K562 (cell line): ENCODE data around the gene YY1AP1. TPM values are rescaled to one million over a fixed set of nuclear protein-coding genes. Genes with fewer than 3 reads are reported as not detected.

Experiments used
- CEBPG ChIP-seq, 3 experiments: fragments of 200-800 bp in 1 of 3; sonication (Bioruptor generic) in 1 of 3; sonication (generic) in 1 of 3; formaldehyde crosslinking in 1 of 3; IDR thresholded peaks in 2 of 3; conservative IDR thresholded peaks in 1 of 3; 2 replicates each; pipeline versions ENCODE4 v1.6.1 to v1.8.0; 2016 to 2022; ENCODE audit warnings: missing compliant biosample characterization in 2 of 3, missing genetic modification characterization in 2 of 3, mild to moderate bottlenecking in 1 of 3, missing genetic modification reagents in 1 of 3
- FOS ChIP-seq: IDR thresholded peaks from 3 replicates; pipeline ENCODE4 v1.6.1; 2011; ENCODE audit not compliant: insufficient read length; ENCODE audit errors: extremely low read depth
- HNRNPLL ChIP-seq: fragments of 200-400 bp; formaldehyde crosslinking; IDR thresholded peaks from 2 replicates; pipeline ENCODE4 v1.6.1; 2017; ENCODE audit warnings: low read length, low read depth, mild to moderate bottlenecking; ENCODE audit not compliant: poor library complexity, severe bottlenecking
- PPARD ChIP-seq: fragments of 250-450 bp; sonication (Bioruptor Pico); IDR thresholded peaks from 2 replicates; pipeline ENCODE4 v1.8.0; 2022; ENCODE audit warnings: inconsistent platforms, mild to moderate bottlenecking, moderate library complexity
- RBM34 ChIP-seq: fragments of 200-400 bp; formaldehyde crosslinking; IDR thresholded peaks from 2 replicates; pipeline ENCODE4 v1.6.1; 2018; ENCODE audit warnings: low read length, borderline replicate concordance; ENCODE audit not compliant: insufficient read depth
- ZEB2 ChIP-seq: fragments of 450-650 bp; IDR thresholded peaks from 2 replicates; pipeline ENCODE4 v1.6.1; 2016
- polyA plus RNA-seq, 8 experiments: library from polyadenylated mRNA; depleted of rRNA in 4 of 8; stranded (reverse) in 5 of 8; unstranded in 3 of 8; fragments of >200 nt; fragmentation: Nextera tagmentation in 2 of 8; fragmentation: Illumina TruSeq in 1 of 8; extraction: Ambion mirVana in 2 of 8; extraction: Trizol in 1 of 8; gene quantifications; 2 replicates each; pipeline versions ENCODE4 v1.2.1 to v1.2.3, GENCODE V29; 2011 to 2014; ENCODE audit warnings: inconsistent platforms in 1 of 8, missing spikeins in 1 of 8
- total RNA-seq, 7 experiments: library from RNA; depleted of rRNA in 6 of 7; stranded (reverse); fragments of >200 nt in 6 of 7; fragmentation: Illumina TruSeq in 2 of 7; extraction: Trizol in 2 of 7; gene quantifications; 2 replicates each; pipeline versions ENCODE4 v1.2.1 to v1.2.3, GENCODE V29; 2011 to 2021; ENCODE audit warnings: low replicate concordance in 1 of 7
- TF ChIP-seq, protein P1 (sequence below): sonication (generic); formaldehyde crosslinking; IDR thresholded peaks from 2 replicates; pipeline ENCODE4 v1.9.0; 2022; ENCODE audit warnings: mild to moderate bottlenecking, missing genetic modification reagents
- TF ChIP-seq, protein P2 (sequence below), 3 experiments: IDR thresholded peaks in 2 of 3; conservative IDR thresholded peaks in 1 of 3; 2 replicates each; pipeline ENCODE4 v1.5.1; 2011 to 2012; ENCODE audit warnings: low read length in 3 of 3, mild to moderate bottlenecking in 3 of 3, control low read depth in 2 of 3, improper control_type of control experiment in 1 of 3, inconsistent platforms in 1 of 3, low read depth in 1 of 3, mixed read lengths in 1 of 3, moderate library complexity in 1 of 3; ENCODE audit not compliant: insufficient read depth in 2 of 3
- TF ChIP-seq, protein P3 (sequence below): fragments of 450-650 bp; formaldehyde crosslinking; IDR thresholded peaks from 2 replicates; pipeline ENCODE4 v1.4.0; 2020; ENCODE audit warnings: mild to moderate bottlenecking, mixed read lengths
- TF ChIP-seq, protein P4 (sequence below): fragments of 450-650 bp; IDR thresholded peaks from 2 replicates; pipeline ENCODE4 v1.6.1; 2014; ENCODE audit warnings: low read depth, mild to moderate bottlenecking, moderate library complexity, borderline replicate concordance

YY1AP1 gene
- total and polyA plus RNA-seq, 9 of the 15 experiments (the other 6 are each of a cell fraction or from before 2014, with no cell fraction given): 18.4 to 90.7 (median 42.9) TPM

DNA sequence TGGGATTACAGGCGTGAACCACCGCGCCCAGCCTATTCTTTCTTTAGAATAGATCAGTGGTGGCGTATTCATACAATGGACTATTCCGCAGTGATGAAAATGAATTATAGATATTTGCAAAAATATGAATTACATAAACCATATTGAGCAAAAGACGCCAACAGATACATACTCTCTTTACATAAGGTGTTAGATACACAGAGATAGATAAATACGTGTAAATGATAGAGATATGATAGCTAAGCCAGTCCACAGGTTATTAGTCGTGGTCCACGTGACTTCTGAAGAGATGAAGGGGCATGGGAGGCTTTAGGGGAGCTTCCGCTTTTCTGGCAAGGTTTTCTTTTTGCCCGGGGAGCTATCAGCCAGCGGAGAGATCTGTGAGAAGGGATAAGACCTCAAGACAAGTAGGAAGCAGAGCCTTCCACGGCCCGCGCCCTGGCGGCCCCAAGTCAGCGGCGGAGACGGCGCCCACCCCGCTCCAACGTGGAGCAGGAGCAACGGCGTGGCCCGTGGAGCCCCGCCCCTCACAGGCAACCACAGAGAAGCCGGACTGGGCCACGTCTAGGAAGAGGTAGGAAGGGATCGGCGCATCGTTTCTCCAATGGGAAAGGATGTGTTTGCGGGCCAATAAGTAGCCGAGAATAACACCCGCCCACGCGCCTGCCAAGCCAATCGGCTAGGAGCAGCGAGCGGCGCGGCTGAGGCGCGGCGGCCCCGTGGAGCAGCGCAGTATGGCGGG, 78.9 kb downstream of the YY1AP1 start, which contains the start of gene MSTO1 (continued):
- TF ChIP-seq, protein P1, sequence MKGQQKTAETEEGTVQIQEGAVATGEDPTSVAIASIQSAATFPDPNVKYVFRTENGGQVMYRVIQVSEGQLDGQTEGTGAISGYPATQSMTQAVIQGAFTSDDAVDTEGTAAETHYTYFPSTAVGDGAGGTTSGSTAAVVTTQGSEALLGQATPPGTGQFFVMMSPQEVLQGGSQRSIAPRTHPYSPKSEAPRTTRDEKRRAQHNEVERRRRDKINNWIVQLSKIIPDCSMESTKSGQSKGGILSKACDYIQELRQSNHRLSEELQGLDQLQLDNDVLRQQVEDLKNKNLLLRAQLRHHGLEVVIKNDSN (CRISPR knock-in tag): peak; percentile 86
- TF ChIP-seq, protein P2, sequence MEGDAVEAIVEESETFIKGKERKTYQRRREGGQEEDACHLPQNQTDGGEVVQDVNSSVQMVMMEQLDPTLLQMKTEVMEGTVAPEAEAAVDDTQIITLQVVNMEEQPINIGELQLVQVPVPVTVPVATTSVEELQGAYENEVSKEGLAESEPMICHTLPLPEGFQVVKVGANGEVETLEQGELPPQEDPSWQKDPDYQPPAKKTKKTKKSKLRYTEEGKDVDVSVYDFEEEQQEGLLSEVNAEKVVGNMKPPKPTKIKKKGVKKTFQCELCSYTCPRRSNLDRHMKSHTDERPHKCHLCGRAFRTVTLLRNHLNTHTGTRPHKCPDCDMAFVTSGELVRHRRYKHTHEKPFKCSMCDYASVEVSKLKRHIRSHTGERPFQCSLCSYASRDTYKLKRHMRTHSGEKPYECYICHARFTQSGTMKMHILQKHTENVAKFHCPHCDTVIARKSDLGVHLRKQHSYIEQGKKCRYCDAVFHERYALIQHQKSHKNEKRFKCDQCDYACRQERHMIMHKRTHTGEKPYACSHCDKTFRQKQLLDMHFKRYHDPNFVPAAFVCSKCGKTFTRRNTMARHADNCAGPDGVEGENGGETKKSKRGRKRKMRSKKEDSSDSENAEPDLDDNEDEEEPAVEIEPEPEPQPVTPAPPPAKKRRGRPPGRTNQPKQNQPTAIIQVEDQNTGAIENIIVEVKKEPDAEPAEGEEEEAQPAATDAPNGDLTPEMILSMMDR (IDR thresholded peaks at IDR 0.05 in 2 of 3, conservative IDR thresholded peaks at IDR 0.05 in 1 of 3; ENCODE audit: insufficient read depth in 2 of 3, low read depth in 1 of 3, low read length in 3 of 3): no peak
- peak; percentile 77; the same call in 1 of the 2 replicates for TF ChIP-seq ZEB2
- peak; percentile 86 for TF ChIP-seq HNRNPLL
- no peak for TF ChIP-seq PPARD (CRISPR knock-in tag)
- TF ChIP-seq, protein P3, sequence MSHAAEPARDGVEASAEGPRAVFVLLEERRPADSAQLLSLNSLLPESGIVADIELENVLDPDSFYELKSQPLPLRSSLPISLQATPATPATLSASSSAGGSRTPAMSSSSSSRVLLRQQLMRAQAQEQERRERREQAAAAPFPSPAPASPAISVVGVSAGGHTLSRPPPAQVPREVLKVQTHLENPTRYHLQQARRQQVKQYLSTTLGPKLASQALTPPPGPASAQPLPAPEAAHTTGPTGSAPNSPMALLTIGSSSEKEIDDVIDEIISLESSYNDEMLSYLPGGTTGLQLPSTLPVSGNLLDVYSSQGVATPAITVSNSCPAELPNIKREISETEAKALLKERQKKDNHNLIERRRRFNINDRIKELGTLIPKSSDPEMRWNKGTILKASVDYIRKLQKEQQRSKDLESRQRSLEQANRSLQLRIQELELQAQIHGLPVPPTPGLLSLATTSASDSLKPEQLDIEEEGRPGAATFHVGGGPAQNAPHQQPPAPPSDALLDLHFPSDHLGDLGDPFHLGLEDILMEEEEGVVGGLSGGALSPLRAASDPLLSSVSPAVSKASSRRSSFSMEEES (CRISPR knock-in tag): peak; percentile 71
- no peak for TF ChIP-seq RBM34
- TF ChIP-seq, protein P4, sequence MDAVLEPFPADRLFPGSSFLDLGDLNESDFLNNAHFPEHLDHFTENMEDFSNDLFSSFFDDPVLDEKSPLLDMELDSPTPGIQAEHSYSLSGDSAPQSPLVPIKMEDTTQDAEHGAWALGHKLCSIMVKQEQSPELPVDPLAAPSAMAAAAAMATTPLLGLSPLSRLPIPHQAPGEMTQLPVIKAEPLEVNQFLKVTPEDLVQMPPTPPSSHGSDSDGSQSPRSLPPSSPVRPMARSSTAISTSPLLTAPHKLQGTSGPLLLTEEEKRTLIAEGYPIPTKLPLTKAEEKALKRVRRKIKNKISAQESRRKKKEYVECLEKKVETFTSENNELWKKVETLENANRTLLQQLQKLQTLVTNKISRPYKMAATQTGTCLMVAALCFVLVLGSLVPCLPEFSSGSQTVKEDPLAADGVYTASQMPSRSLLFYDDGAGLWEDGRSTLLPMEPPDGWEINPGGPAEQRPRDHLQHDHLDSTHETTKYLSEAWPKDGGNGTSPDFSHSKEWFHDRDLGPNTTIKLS: peak; percentile 94
- TF ChIP-seq FOS: peak; percentile 60
- TF ChIP-seq CEBPG (CRISPR knock-in tag; IDR thresholded peaks at IDR 0.05): no peak
- no peak for TF ChIP-seq CEBPG (tag; conservative IDR thresholded peaks at IDR 0.05 in 1 of 2, IDR thresholded peaks at IDR 0.05 in 1 of 2)
